AG04450 (cell line): ENCODE results near the gene FBXW8. TPM values are rescaled to one million over a fixed set of nuclear protein-coding genes. Genes with fewer than 3 reads are reported as not detected.

ENCODE experiments used
- CTCF ChIA-PET: fragments of 300-600, 350-600 bp; formaldehyde crosslinking; extraction: SDS; loops from one replicate; lab custom pipeline; 2022; ENCODE audit warnings: antibody characterized with exemption, inconsistent platforms; lab: Charles Lee
- POLR2A ChIA-PET: fragments of 350-600 bp; formaldehyde crosslinking; extraction: SDS; loops from one replicate; lab custom pipeline; 2021; ENCODE audit warnings: antibody characterized with exemption, inconsistent platforms; lab: Yijun Ruan, JAX
- DNase-seq: peaks from one replicate; pipeline ENCODE4 v3.0.0-alpha.2; 2011; ENCODE audit warnings: low read depth, low spot score
- H3K27ac ChIP-seq: one replicate; pipeline ENCODE4 v1.5.1; 2012; ENCODE audit warnings: low read depth, low read length, control low read depth
- H3K27me3 ChIP-seq: one replicate; pipeline ENCODE4 v1.6.0; 2012; ENCODE audit warnings: low read length; ENCODE audit not compliant: control insufficient read depth, insufficient read depth
- H3K4me3 ChIP-seq: 2 replicates; pipeline ENCODE4 v1.5.1; 2011; ENCODE audit warnings: mild to moderate bottlenecking, low read depth, low read length, control low read depth
- H3K9me3 ChIP-seq: 2 replicates; pipeline ENCODE4 v1.5.1; 2012; ENCODE audit warnings: low read length; ENCODE audit not compliant: control insufficient read depth, insufficient read depth
- polyA plus RNA-seq: library from polyadenylated mRNA; depleted of rRNA; stranded (reverse); fragments of >200 nt; gene quantifications from 2 replicates; pipeline ENCODE4 v1.2.3, GENCODE V29; 2011
- TF ChIP-seq, protein P1 (sequence below): IDR thresholded peaks from 2 replicates; pipeline ENCODE4 v1.5.1; 2011; ENCODE audit warnings: low read depth, low read length, control low read depth, inconsistent platforms

Gene FBXW8
- polyA plus RNA-seq, 1 experiment: 23.0 TPM

DNA sequence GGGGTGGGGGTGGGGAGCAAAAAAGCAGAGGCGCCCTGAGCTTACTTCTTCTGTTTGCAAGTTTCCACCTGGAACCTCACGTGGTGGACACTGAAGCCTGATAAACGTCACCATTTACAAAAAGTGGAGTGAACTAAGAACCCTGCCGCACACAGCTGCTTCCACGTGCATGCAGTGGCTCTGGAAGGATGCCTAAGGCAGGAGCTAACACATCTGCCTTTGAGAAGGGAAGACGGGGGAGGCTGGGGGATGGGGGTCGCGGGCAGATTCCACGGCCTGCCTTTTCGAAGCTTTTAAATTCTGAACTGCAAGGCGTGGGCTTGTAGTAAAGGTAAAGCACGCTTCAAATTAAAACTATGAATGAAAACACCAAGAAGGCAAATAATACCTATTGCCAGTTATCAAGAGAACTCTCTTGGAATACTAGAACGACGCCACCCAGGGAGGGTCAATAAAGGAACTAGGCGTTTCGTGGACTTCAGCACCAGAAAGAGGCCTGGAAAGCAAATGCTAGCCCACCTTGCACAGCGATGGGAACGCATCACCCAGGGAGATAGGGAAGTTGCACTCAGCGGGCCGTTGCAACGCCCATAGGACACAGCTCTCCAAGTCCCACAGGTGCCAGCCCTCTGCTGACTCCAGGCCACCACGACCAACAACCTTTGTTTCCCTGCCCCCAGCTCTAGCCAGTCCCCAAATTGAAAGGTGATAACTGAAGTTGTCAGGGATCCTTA lies 126.7 kb downstream of the FBXW8 start:
- no peak overlapping the region for H3K4me3 ChIP-seq
- no peaks in the 10 kb centered on the region for H3K9me3 ChIP-seq
- ChIA-PET POLR2A (interaction anchor here (0.6 kb wide), 1 partner anchor 300 kb away, joined by 3 read pairs; the partner anchor contains the start of gene SPRING1), CTCF (interaction anchor here (0.8 kb wide), 1 partner anchor 84 kb away, joined by 5 read pairs; no protein-coding TSS in a partner anchor)
- no peak overlapping the region for H3K27ac ChIP-seq
- TF ChIP-seq, protein P1, sequence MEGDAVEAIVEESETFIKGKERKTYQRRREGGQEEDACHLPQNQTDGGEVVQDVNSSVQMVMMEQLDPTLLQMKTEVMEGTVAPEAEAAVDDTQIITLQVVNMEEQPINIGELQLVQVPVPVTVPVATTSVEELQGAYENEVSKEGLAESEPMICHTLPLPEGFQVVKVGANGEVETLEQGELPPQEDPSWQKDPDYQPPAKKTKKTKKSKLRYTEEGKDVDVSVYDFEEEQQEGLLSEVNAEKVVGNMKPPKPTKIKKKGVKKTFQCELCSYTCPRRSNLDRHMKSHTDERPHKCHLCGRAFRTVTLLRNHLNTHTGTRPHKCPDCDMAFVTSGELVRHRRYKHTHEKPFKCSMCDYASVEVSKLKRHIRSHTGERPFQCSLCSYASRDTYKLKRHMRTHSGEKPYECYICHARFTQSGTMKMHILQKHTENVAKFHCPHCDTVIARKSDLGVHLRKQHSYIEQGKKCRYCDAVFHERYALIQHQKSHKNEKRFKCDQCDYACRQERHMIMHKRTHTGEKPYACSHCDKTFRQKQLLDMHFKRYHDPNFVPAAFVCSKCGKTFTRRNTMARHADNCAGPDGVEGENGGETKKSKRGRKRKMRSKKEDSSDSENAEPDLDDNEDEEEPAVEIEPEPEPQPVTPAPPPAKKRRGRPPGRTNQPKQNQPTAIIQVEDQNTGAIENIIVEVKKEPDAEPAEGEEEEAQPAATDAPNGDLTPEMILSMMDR: no peak
- peak; percentile 6 for DNase-seq
- peaks cover 28% of the 10 kb centered on the region for H3K27me3 ChIP-seq

DNA sequence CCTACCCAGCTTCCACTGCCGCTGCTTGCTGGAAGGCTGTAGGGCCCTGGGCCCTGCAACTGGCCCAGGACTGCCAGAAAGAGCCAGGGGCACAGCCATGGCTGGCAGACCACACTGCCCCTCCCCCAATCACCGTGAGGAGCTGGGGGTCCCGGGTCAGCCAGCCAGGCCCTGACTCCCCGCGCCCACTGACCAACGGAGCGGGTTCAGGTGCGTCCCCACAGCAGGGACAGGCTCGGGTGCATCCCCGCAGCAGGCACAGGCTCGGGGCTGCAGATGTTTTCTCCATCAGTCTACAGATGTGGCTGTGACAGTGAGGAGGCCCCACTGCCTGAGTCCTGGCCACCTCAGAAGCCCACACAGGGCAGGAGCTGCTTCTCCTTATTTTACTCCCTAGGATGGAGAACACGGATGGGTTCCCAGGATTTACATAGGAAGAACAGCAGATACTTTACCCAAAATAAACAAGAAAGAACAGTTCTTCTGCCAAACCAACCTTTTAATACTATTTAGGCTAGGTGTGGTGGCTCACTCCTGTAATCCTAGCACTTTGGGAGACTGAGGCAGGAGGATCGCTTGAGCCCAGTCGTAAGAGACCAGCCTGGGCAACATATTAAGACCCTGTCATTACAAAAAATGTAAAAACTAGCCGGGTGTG lies 127.4 kb downstream of the FBXW8 start:
- DNase-seq: no peak
- CTCF ChIA-PET: interaction anchor here (0.8 kb wide), 1 partner anchor 84 kb away, joined by 5 read pairs; no protein-coding TSS in a partner anchor
- TF ChIP-seq, protein P1: no peak
- Histone ChIP-seq H3K9me3 (no peaks in the 10 kb centered on the region), H3K4me3 (no peak overlapping the region), H3K27me3 (peaks cover 28% of the 10 kb centered on the region), H3K27ac (no peak overlapping the region)
- POLR2A ChIA-PET: no interaction called here

DNA sequence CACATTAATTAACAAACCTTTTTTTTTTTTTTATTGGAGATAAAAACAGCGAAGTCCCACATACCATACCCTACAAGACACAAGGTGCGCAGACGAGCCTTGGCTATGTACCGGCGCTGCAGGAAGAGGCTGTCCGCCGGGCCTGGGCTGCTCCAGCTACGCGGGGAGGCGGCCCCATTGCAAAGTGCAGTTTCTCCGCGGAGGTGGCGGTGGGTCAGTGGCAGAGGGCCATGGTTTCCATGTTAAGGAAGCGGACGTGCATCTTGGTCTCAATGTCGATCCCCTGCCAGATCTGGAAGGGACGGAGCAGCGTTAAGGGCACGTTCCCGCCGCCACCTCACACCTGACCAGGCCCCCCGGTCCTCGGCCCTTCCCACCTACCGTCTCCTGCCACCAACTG lies 128.2 kb downstream of the FBXW8 start:
- ChIA-PET POLR2A (interaction anchor here (0.5 kb wide), 1 partner anchor 763 kb away, joined by 3 read pairs; no protein-coding TSS in a partner anchor), CTCF (no interaction called here)
- Histone ChIP-seq H3K4me3 (no peak overlapping the region), H3K27ac (no peak overlapping the region), H3K9me3 (no peaks in the 10 kb centered on the region), H3K27me3 (peaks cover 26% of the 10 kb centered on the region)
- TF ChIP-seq, protein P1: no peak
- DNase-seq: no peak

DNA sequence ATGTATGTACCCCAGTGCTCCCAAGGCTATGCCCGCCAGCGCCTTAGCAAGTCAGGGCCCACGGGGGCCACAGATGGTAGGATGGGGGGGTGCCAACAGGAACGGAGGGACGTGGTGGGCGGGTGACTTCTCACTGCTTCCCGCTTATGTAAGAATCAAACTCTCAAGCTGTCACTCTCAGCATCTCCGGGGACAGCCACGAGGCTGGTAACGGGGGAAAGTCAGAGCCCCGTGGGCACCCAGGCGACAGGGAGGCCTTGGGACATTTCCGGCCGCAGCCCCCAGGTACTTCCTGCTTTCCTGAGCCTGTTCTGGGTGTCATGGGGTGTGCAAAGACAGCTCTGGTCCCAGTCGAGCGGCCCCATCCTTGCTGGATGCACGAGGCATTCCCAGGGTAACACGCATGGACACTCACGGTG lies 129.2 kb downstream of the FBXW8 start:
- POLR2A ChIA-PET: no interaction called here
- no peaks in the 10 kb centered on the region for H3K9me3 ChIP-seq
- CTCF ChIA-PET: interaction anchor here (0.6 kb wide), 1 partner anchor 56 kb away, joined by 3 read pairs; no protein-coding TSS in a partner anchor
- TF ChIP-seq, protein P1: no peak
- peaks cover 17% of the 10 kb centered on the region for H3K27me3 ChIP-seq
- DNase-seq: no peak
- H3K27ac ChIP-seq: no peak overlapping the region
- no peak overlapping the region for H3K4me3 ChIP-seq

DNA sequence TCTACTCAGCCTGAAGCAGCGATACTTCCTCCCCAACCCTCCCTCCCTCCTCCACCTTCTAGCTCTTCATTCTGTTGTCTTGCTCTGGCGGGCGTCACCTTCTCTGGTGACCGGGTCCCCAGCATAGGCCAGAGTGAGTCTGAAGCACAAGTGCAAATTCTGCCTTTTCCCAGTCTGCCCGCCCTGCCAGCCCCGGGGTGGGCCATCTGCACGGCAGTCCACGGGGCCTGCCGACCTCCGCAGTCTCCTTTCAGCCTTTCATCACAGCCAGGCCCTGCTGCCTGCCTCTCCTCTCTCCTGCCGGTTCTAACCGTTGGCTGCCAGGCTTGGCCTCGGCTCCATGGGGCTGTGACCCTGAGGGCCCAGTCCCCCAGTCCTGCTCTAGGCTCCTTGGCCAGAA lies 129.7 kb downstream of the FBXW8 start:
- no peak overlapping the region for H3K27ac ChIP-seq
- no peak overlapping the region for H3K4me3 ChIP-seq
- ChIA-PET CTCF (no interaction called here), POLR2A (no interaction called here)
- DNase-seq: no peak
- peaks cover 11% of the 10 kb centered on the region for H3K27me3 ChIP-seq
- TF ChIP-seq, protein P1: no peak
- no peaks in the 10 kb centered on the region for H3K9me3 ChIP-seq
